GM18909 (cell line): Measurements from ENCODE around the gene RFT1.

Source experiments
- ATAC-seq: cut with Tn5 transposase; IDR thresholded peaks from one replicate; pipeline ENCODE4 v1.9.1; 2021; ENCODE audit warnings: mild to moderate bottlenecking; ENCODE audit not compliant: unreplicated experiment, poor library complexity

RFT1 gene

GRCh38 chr3:53150247-53151085, 20.2 kb upstream of the RFT1 start:
- no peak for ATAC-seq

GRCh38 chr3:53149699-53150098, 19.5 kb upstream of the RFT1 start:
- no peak for ATAC-seq

GRCh38 chr3:53149006-53149690, 18.9 kb upstream of the RFT1 start:
- ATAC-seq = no peak

DNA sequence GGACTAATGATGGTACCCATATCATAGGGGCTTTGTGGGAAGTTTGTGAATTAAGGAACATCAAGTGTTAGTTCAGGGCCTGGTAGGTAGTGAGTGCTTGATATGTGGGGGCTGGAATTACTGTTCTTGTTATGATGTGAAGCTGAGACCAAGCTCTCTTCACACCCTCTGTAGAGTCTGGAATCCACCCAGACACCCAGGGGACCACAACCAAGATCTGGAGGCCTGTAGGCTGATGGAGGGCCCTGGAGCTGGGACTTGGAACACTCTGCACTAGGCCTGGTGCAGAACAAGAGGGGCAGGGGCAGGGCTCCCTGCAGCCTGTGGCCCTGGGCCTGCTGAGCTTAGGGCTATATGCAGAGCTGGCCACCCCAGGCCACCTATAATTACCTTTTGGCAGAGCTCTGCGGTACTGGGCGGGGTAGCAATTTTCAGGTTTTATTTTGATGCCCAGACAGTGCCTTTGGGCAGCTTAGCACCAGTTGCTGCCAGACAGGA, 17.7 kb upstream of the RFT1 start:
- no peak for ATAC-seq

- ATAC-seq = no peak
Observed at GRCh38 chr3:53147151-53147902, 17.1 kb upstream of the RFT1 start.

DNA sequence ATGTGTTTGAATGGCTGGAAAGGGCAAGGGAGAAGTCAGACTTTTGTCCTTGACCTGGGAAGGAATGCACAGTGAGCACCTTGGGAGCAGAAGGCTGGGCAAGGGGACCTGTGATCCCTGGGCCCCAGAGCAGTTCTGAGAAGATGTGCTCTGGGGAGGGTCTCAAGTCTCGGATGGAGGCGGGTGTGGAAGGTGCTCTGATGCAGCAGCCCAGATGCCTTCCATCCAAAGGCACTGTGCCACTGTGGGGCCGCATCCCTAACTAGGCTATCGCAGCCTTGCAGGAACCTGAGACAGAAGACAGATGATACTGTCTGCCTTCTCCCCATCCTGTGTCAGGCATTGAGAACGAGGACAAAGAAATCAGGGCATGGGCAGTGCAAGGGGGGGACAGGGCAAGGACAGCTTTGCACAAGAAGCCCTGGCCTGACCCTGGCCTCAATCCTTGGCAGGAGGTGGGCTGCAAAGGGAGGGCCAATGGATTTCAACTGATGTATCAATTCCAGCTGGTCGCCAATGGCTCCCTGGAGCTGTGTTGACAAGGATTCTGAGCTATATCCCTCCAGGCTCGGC, 16.2 kb upstream of the RFT1 start:
- no peak for ATAC-seq

DNA sequence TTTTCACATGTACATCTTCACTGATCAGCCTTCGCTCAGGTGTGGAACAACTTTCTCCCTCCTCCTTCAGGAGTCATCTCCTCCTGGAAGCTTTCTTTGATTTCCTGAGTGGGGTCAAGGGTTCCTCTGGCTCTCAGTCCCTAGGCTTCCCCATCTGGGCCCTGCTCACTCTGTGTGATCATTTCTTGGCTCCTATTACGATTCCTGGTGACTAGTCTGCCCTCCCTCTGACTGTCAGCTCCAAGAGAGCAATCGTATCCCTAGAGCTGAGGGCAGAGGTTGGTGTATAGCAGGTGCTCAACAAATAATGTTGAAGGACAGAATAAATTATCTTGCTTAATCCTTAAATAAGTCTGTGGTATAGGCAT, 15.5 kb upstream of the RFT1 start:
- no peak for ATAC-seq

DNA sequence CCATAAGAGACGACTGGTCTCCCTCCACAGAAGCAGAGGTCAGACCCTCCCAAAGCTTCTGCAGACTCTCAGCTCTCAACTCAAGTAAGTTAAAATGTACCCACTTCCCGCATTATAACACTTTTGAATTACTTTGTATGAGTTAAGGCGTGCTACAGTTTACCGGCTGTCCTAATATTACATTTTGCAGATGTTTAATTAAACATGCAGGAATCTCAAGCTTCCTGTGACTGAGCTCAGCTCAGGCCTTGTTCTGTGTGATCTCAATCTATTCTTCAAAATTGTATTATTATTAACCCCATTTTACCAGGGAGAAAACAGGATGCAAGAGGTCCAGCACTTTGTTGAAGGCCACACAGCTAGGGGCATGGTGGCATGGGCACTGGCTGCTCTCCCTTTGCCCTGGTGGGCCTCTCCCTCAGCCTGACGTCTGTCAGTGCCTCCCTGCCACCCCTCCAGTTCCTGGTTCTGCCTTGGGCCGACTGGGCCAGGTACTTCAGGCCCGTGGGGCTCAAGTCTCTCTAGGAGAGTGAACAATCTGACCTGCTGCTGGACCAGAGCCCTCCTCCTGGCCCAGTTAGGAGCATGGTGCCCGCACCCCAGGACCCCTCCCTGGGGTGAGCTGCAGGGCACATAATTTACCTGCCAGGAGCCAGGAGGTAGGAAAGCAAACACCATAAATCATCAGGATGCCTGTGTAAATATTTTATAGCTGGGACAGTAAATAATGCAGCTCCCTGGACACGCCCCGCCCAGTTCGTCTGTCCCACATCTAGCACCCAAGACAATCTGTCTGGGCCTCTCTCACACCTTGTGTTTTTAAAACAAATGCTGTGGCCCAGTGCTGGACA, 14.9 kb upstream of the RFT1 start:
- ATAC-seq = no peak

- no peak for ATAC-seq
Observed at GRCh38 chr3:53144446-53144845, 14.2 kb upstream of the RFT1 start.

DNA sequence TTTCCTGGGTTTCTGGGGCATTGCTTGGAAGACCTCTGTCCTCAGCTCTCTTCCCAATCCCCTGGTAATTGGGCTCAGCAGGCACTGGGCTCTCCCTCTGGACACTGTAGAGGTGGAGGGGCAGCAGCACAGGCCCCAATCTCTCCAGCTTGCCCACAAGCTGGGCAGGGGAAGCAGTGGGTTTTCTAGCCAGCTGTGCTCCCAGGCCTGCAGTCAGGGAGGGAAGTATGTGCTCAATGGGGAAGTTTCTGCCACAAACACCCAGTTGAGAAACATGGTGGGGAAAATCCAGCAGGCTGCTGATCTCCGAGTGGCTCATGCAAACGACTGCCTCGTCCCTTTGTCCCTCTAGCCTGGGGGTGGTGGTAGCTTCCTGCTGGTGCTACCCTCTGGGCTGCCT, 12.8 kb upstream of the RFT1 start:
- no peak for ATAC-seq

DNA sequence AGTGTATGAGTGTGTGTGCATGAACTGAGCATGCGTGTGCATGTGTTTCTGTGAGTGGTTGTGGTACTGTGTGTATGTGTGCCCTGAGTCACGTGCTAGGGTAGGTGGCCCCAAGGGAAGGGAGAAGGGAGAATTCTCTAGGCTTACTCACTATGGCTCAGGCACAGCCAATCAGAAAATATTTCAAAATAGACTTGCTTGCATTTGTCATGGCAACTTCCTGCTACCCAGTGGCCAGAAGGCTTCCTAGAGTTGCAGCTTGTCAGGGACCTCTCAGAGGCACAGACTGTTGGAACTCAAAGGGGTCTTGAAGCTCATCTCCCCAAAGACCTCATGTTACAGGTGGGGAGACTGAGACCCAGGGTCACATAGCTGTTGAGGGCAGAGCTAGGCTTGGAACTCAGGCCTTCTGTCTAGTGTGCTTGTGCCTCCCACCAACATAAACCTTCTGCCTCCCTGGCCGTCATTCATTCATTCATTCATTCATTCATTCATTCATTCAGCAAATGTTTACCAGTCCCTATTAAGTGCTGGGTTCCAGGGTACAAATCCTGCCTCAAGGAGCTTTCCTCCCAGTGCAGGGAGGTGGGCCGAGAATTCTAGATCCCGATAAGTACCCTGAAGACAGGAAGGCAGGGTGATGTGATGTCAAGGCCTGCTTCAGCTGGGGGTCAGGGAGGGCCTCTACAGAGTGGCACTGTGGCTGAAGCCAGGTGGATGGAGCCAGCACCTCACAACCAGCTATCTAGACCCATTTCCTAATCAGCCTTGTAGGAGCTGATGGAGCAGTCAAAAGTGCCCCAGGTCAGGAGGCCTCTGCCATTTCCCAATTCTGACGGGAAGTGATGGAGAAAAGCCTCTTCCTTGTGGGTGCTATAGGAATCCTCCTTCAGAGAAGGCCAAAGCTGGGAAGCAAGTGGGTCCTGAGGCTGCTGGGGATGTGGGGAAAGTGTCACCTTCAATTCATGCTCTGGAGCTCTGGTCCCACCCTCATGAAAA, 10.9 kb upstream of the RFT1 start:
- ATAC-seq = no peak

- ATAC-seq = no peak
Observed at GRCh38 chr3:53139906-53140846, 9.9 kb upstream of the RFT1 start.

GRCh38 chr3:53137835-53138446, 7.7 kb upstream of the RFT1 start:
- ATAC-seq = no peak

- ATAC-seq = no peak
Observed at GRCh38 chr3:53137221-53137620, 7.0 kb upstream of the RFT1 start.

GRCh38 chr3:53134631-53135232, 4.5 kb upstream of the RFT1 start:
- no peak for ATAC-seq

- ATAC-seq = no peak
Observed at GRCh38 chr3:53132347-53132746, 2.1 kb upstream of the RFT1 start.

DNA sequence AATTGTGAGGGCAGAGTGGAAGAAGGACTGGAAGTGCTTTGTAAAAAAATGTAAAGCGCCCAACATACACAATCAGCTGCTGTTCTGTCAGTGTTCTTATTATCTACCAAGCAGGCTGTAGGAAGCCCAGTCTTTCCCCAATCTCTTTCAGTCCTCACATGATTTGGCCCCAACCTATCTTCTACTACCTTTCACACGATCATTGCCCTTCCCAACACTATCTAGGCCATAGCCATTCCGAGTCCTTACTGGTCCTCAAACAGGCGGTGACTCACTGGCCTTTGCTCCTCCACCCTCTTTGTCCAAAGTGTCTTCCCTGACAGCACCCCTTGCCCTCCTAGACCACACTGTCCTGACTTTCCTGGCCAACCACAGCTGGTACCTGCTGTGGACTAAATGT, 861 bp upstream of the RFT1 start:
- ATAC-seq = no peak
